ENCODE measurements around the gene SEPHS1. TPM values are rescaled to one million over a fixed set of nuclear protein-coding genes. Genes with fewer than 3 reads are reported as not detected.
"Not testable (repeated sequence)": the region's sequence is repeated elsewhere in the genome, so short reads cannot be mapped to it uniquely, and the experiment has no call there.

SEPHS1 gene
- total RNA-seq, 2 donors from 2014 or later: 127 to 268 TPM

- no peaks in the 10 kb centered on the region for H3K27me3 Mint-ChIP-seq (ENCODE audit: insufficient read depth)
- WGBS, 2 experiments (ENCODE audit: insufficient coverage in 1 of 2, insufficient read length in 1 of 2): 84 to 86% methylated on average over 4 of the region's 4 CpGs
- DNase-seq: no peak
Observed at GRCh38 chr10:13276749-13277365, 71.2 kb downstream of the SEPHS1 start.

GRCh38 chr10:13276146-13276545, 71.9 kb downstream of the SEPHS1 start:
- H3K4me1 Mint-ChIP-seq: peaks cover 12% of the 10 kb centered on the region
- not testable (repeated sequence) for DNase-seq; H3K27me3 Mint-ChIP-seq (ENCODE audit: insufficient read depth); H3K27ac Mint-ChIP-seq; H3K9ac ChIP-seq (ENCODE audit: extremely low read depth, low read length, poor library complexity, severe bottlenecking); H3K9me3 Mint-ChIP-seq; H3K36me3 ChIP-seq (ENCODE audit: control insufficient read depth, insufficient read depth, low read length); H3K27me3 ChIP-seq (ENCODE audit: control insufficient read depth, insufficient read depth, low read length, poor library complexity, severe bottlenecking); H3K36me3 Mint-ChIP-seq (ENCODE audit: low read depth); H3K4me3 ChIP-seq (ENCODE audit: low read length); H3K4me1 ChIP-seq (ENCODE audit: control insufficient read depth, insufficient read depth, low read length); H3K27ac ChIP-seq (ENCODE audit: low read depth, low read length); H3K4me3 Mint-ChIP-seq; H3K9me3 ChIP-seq (ENCODE audit: control insufficient read depth, low read length)
- WGBS, 2 experiments (ENCODE audit: insufficient coverage in 1 of 2, insufficient read length in 1 of 2): 89 to 97% methylated on average over 10 to 11 of the region's 11 CpGs

More at GRCh38 chr10:13276749-13277365, 71.2 kb downstream of the SEPHS1 start:
- Histone ChIP-seq H3K4me3 (ENCODE audit: low read length) (no peak overlapping the region), H3K27ac (ENCODE audit: low read depth, low read length) (no peak overlapping the region), H3K9me3 (ENCODE audit: control insufficient read depth, low read length) (no peaks in the 10 kb centered on the region), H3K27me3 (ENCODE audit: control insufficient read depth, insufficient read depth, low read length, poor library complexity, severe bottlenecking) (no peaks in the 10 kb centered on the region), H3K9ac (ENCODE audit: extremely low read depth, low read length, poor library complexity, severe bottlenecking) (no peak overlapping the region), H3K4me1 (ENCODE audit: control insufficient read depth, insufficient read depth, low read length) (no peaks in the 10 kb centered on the region), H3K36me3 (ENCODE audit: control insufficient read depth, insufficient read depth, low read length) (no peaks in the 10 kb centered on the region)
- TF ChIP-seq CTCF (conservative IDR thresholded peaks at IDR 0.05): peak; percentile 27
- Mint-ChIP-seq H3K36me3 (ENCODE audit: low read depth) (peaks cover 2% of the 10 kb centered on the region), H3K27ac (no peak overlapping the region), H3K4me1 (peaks cover 5% of the 10 kb centered on the region), H3K9me3 (peaks cover 2% of the 10 kb centered on the region), H3K4me3 (no peak overlapping the region)

- Histone ChIP-seq H3K4me3 (ENCODE audit: low read length) (no peak overlapping the region), H3K4me1 (ENCODE audit: control insufficient read depth, insufficient read depth, low read length) (no peaks in the 10 kb centered on the region), H3K9me3 (ENCODE audit: control insufficient read depth, low read length) (no peaks in the 10 kb centered on the region), H3K9ac (ENCODE audit: extremely low read depth, low read length, poor library complexity, severe bottlenecking) (no peak overlapping the region), H3K27me3 (ENCODE audit: control insufficient read depth, insufficient read depth, low read length, poor library complexity, severe bottlenecking) (no peaks in the 10 kb centered on the region), H3K36me3 (ENCODE audit: control insufficient read depth, insufficient read depth, low read length) (no peaks in the 10 kb centered on the region), H3K27ac (ENCODE audit: low read depth, low read length) (no peak overlapping the region)
- H3K4me1 Mint-ChIP-seq: peaks cover 20% of the 10 kb centered on the region
- DNase-seq: peak; percentile 57
- 86 to 89% methylated on average over 10 to 12 of the region's 12 CpGs for WGBS, 2 experiments (ENCODE audit: insufficient coverage in 1 of 2, insufficient read length in 1 of 2)
- peak overlapping the region; percentile 77 for H3K27ac Mint-ChIP-seq
- TF ChIP-seq CTCF (conservative IDR thresholded peaks at IDR 0.05): no peak
- no peaks in the 10 kb centered on the region for H3K36me3 Mint-ChIP-seq (ENCODE audit: low read depth)
- peaks cover 2% of the 10 kb centered on the region for H3K9me3 Mint-ChIP-seq
- H3K4me3 Mint-ChIP-seq: no peak overlapping the region
- no peaks in the 10 kb centered on the region for H3K27me3 Mint-ChIP-seq (ENCODE audit: insufficient read depth)
Observed at GRCh38 chr10:13272164-13272571, 75.9 kb downstream of the SEPHS1 start.
